IMR-90 (cell line): Measurements from ENCODE around the gene PTPRU. TPM values are rescaled to one million over a fixed set of nuclear protein-coding genes. Genes with fewer than 3 reads are reported as not detected.

Source experiments
- ATAC-seq: fragments of 200-7000 bp; cut with Tn5 transposase; 2 replicates; pipeline ENCODE4 v1.9.1; 2020; ENCODE audit warnings: low read depth, mild to moderate bottlenecking, moderate library complexity
- BruUV-seq: library from RNA; stranded (reverse); fragments of 400-500 nt; replicated peaks from 2 replicates; lab custom pipeline; 2021; lab: Mats Ljungman, UMichigan
- CTCF ChIA-PET: fragments of 300-600 bp; formaldehyde crosslinking; extraction: SDS; loops from one replicate; lab custom pipeline; 2021; ENCODE audit warnings: antibody characterized with exemption; lab: Yijun Ruan, JAX
- POLR2A ChIA-PET: fragments of 300-600 bp; sonication (Branson Sonifier 250); formaldehyde crosslinking; loops from one replicate; lab custom pipeline; 2022; ENCODE audit warnings: antibody characterized with exemption; ENCODE audit not compliant: unreplicated experiment; lab: Charles Lee
- DNase-seq: peaks from one replicate; pipeline ENCODE4 v3.0.0; 2013
- H2AFZ ChIP-seq: replicated peaks from 2 replicates; pipeline ENCODE3; 2013; ENCODE audit warnings: low read length, mild to moderate bottlenecking; ENCODE audit not compliant: poor library complexity
- H2AK5ac ChIP-seq: 2 replicates; pipeline ENCODE4 v1.6.1; 2013; ENCODE audit warnings: low read depth, low read length, inconsistent platforms
- H2AK9ac ChIP-seq: replicated peaks from 2 replicates; pipeline ENCODE3; 2013; ENCODE audit warnings: mild to moderate bottlenecking, low read depth, low read length, moderate library complexity; ENCODE audit not compliant: poor library complexity
- H2BK120ac ChIP-seq: 2 replicates; pipeline ENCODE4 v1.6.1; 2013; ENCODE audit warnings: low read depth, low read length, inconsistent platforms
- H2BK15ac ChIP-seq: 3 replicates; pipeline ENCODE4 v1.6.1; 2013; ENCODE audit warnings: low read depth, low read length, inconsistent platforms
- H2BK20ac ChIP-seq: 2 replicates; pipeline ENCODE4 v1.6.1; 2013; ENCODE audit warnings: low read depth, mild to moderate bottlenecking, inconsistent platforms, low read length, moderate library complexity
- H2BK5ac ChIP-seq: 2 replicates; pipeline ENCODE4 v1.6.1; 2013; ENCODE audit warnings: mild to moderate bottlenecking, low read depth, low read length, inconsistent platforms; ENCODE audit not compliant: poor library complexity, severe bottlenecking
- H3K14ac ChIP-seq: replicated peaks from 2 replicates; pipeline ENCODE4 v1.6.1; 2013; ENCODE audit warnings: low read depth, low read length, inconsistent platforms
- H3K18ac ChIP-seq: 2 replicates; pipeline ENCODE4 v1.6.1; 2013; ENCODE audit warnings: low read depth, low read length, control low read depth
- H3K23ac ChIP-seq: 2 replicates; pipeline ENCODE4 v1.6.1; 2013; ENCODE audit warnings: low read depth, low read length, inconsistent platforms
- H3K27ac ChIP-seq: 2 replicates; pipeline ENCODE4 v1.5.1; 2013; ENCODE audit warnings: mild to moderate bottlenecking, control low read depth, low read length; ENCODE audit not compliant: insufficient read depth
- H3K27me3 ChIP-seq: 2 replicates; pipeline ENCODE4 v1.6.1; 2013; ENCODE audit warnings: low read length; ENCODE audit not compliant: control insufficient read depth, insufficient read depth
- H3K36me3 ChIP-seq: 2 replicates; pipeline ENCODE4 v1.6.1; 2013; ENCODE audit warnings: low read length, mixed read lengths; ENCODE audit not compliant: control insufficient read depth, insufficient read depth
- H3K4ac ChIP-seq: 2 replicates; pipeline ENCODE4 v1.6.1; 2013; ENCODE audit warnings: low read depth, low read length, inconsistent platforms
- H3K4me1 ChIP-seq: 2 replicates; pipeline ENCODE4 v1.6.1; 2013; ENCODE audit warnings: low read length, mixed read lengths; ENCODE audit not compliant: control insufficient read depth, insufficient read depth
- H3K4me2 ChIP-seq: 2 replicates; pipeline ENCODE4 v1.6.1; 2013; ENCODE audit warnings: low read depth, mild to moderate bottlenecking, control low read depth, low read length, moderate library complexity
- H3K4me3 ChIP-seq: 2 replicates; pipeline ENCODE4 v1.5.1; 2013; ENCODE audit warnings: low read depth, mild to moderate bottlenecking, control low read depth, low read length, moderate library complexity; ENCODE audit not compliant: insufficient read depth
- H3K56ac ChIP-seq: 2 replicates; pipeline ENCODE4 v1.6.1; 2013; ENCODE audit warnings: low read length, inconsistent platforms; ENCODE audit not compliant: insufficient read depth; ENCODE audit errors: extremely low read depth
- H3K79me1 ChIP-seq, 2 experiments: 2 replicates each; pipeline ENCODE4 v1.6.1; 2013; ENCODE audit warnings: low read length in 2 of 2, inconsistent platforms in 1 of 2, low read depth in 1 of 2
- H3K9ac ChIP-seq: 2 replicates; pipeline ENCODE4 v1.6.1; 2013; ENCODE audit warnings: low read depth, low read length, control low read depth
- H3K9me1 ChIP-seq: 2 replicates; pipeline ENCODE4 v1.6.1; 2013; ENCODE audit warnings: low read length, inconsistent platforms; ENCODE audit not compliant: insufficient read depth
- H3K9me3 ChIP-seq: 2 replicates; pipeline ENCODE4 v1.6.1; 2013; ENCODE audit warnings: low read length; ENCODE audit not compliant: control insufficient read depth, insufficient read depth
- H4K20me1 ChIP-seq: 2 replicates; pipeline ENCODE4 v1.6.1; 2013; ENCODE audit warnings: low read length, inconsistent platforms; ENCODE audit not compliant: insufficient read depth
- H4K5ac ChIP-seq: 2 replicates; pipeline ENCODE4 v1.6.1; 2013; ENCODE audit warnings: mild to moderate bottlenecking, low read depth, low read length, control low read depth
- H4K8ac ChIP-seq, 2 experiments: 2 replicates each; pipeline ENCODE4 v1.6.1; 2013; ENCODE audit warnings: low read depth in 2 of 2, low read length in 2 of 2, control low read depth in 1 of 2, inconsistent platforms in 1 of 2
- H4K91ac ChIP-seq: 2 replicates; pipeline ENCODE4 v1.6.1; 2013; ENCODE audit warnings: low read depth, low read length, inconsistent platforms; ENCODE audit not compliant: insufficient read depth
- BHLHE40 ChIP-seq: fragments of 150-350 bp; IDR thresholded peaks from 2 replicates; pipeline ENCODE4 v1.6.1; 2016; ENCODE audit warnings: mild to moderate bottlenecking, low read depth, low read length
- CEBPB ChIP-seq: IDR thresholded peaks from 2 replicates; pipeline ENCODE4 v1.6.1; 2012; ENCODE audit warnings: low read depth, low read length, improper control_type of control experiment
- CHD1 ChIP-seq: IDR thresholded peaks from 2 replicates; pipeline ENCODE4 v1.6.1; 2012; ENCODE audit warnings: low read depth, low read length, improper control_type of control experiment
- FOS ChIP-seq: fragments of 150-350 bp; IDR thresholded peaks from 2 replicates; pipeline ENCODE4 v1.6.1; 2016; ENCODE audit warnings: low read depth, low read length
- MAFK ChIP-seq: IDR thresholded peaks from 2 replicates; pipeline ENCODE4 v1.6.1; 2012; ENCODE audit warnings: low read depth, low read length, improper control_type of control experiment
- MXI1 ChIP-seq: IDR thresholded peaks from 2 replicates; pipeline ENCODE4 v1.6.1; 2012; ENCODE audit warnings: low read depth, mild to moderate bottlenecking, low read length, moderate library complexity, borderline replicate concordance
- POLR2A ChIP-seq: IDR thresholded peaks from 2 replicates; pipeline ENCODE4 v1.6.1; 2012; ENCODE audit warnings: mild to moderate bottlenecking, low read depth, low read length
- RAD21 ChIP-seq: IDR thresholded peaks from 2 replicates; pipeline ENCODE4 v1.6.1; 2012; ENCODE audit warnings: low read length, improper control_type of control experiment
- RCOR1 ChIP-seq: IDR thresholded peaks from 2 replicates; pipeline ENCODE4 v1.6.1; 2012; ENCODE audit warnings: mild to moderate bottlenecking, low read length, improper control_type of control experiment; ENCODE audit not compliant: insufficient replicate concordance
- USF2 ChIP-seq: fragments of 150-350 bp; IDR thresholded peaks from 2 replicates; pipeline ENCODE4 v1.6.1; 2017; ENCODE audit warnings: mild to moderate bottlenecking, antibody characterized with exemption, low read length, low read depth
- WGBS, 2 experiments: methylation state at CpG; one replicate each; pipeline versions ENCODE4 v1.1.5 to v1.1.7; 2013; ENCODE audit warnings: missing lambda C conversion rate in 2 of 2; ENCODE audit not compliant: insufficient read length in 1 of 2; ENCODE audit errors: extremely low coverage in 2 of 2; 5-methylcytosine and 5-hydroxymethylcytosine counted together
- dilution Hi-C: fragments of 300-500 bp; cut with HindIII; formaldehyde crosslinking; loops from one replicate; pipeline ENCODE4 v1.14.3; 2018; ENCODE audit warnings: low sequenced_read_pairs; ENCODE audit not compliant: unreplicated experiment
- in situ Hi-C: fragments of 300-500 bp; cut with MboI; formaldehyde crosslinking; loops from 3 replicates; pipeline ENCODE4 v1.14.3; 2019; ENCODE audit warnings: low sequenced_read_pairs, inconsistent platforms, mixed read lengths
- intact Hi-C: fragments of 100-400 bp; cut with micrococcal nuclease; formaldehyde crosslinking; loops from 2 replicates; pipeline ENCODE4 v1.10.0; 2022
- polyA plus RNA-seq, 3 experiments: library from polyadenylated mRNA; depleted of rRNA; stranded (reverse); fragments of >200 nt; gene quantifications; 2 replicates each; pipeline ENCODE4 v1.2.3, GENCODE V29; 2012; ENCODE audit warnings: low replicate concordance in 1 of 3
- total RNA-seq: library from RNA; depleted of rRNA; stranded (reverse); fragments of >200 nt; gene quantifications from 2 replicates; pipeline ENCODE4 v1.2.3, GENCODE V29; 2012

PTPRU gene
- total and polyA plus RNA-seq, 2 of the 4 experiments (the other 2 are of a cell fraction) = 7.0 to 10.7 TPM

GRCh38 chr1:29258976-29259801 lies 22.9 kb downstream of the PTPRU start:
- dilution Hi-C loops (no loop called here), intact Hi-C loops (no loop called here), in situ Hi-C loops (no loop called here)
- Histone ChIP-seq H3K18ac (no peak overlapping the region; the same call in 1 of the 2 replicates), H2BK5ac (no peak overlapping the region), H3K27ac (no peak overlapping the region), H3K27me3 (no peaks in the 10 kb centered on the region), H3K4ac (no peak overlapping the region), H2BK20ac (no peak overlapping the region), H4K8ac (no peak overlapping the region; a peak in 1 of 4 replicates), H3K4me1 (peaks cover 8% of the 10 kb centered on the region; the same call in 1 of the 2 replicates), H2BK15ac (no peak overlapping the region), H4K20me1 (no peaks in the 10 kb centered on the region; the same call in 1 of the 2 replicates), H4K5ac (no peak overlapping the region), H3K14ac (no peak overlapping the region), H3K9ac (peak overlapping the region; percentile 41; the same call in 1 of the 2 replicates), H2AK5ac (no peak overlapping the region), H2AK9ac (no peak overlapping the region), H2AFZ (peak overlapping the region; percentile 90), H3K79me1 (no peaks in the 10 kb centered on the region; a peak in 1 of 4 replicates), H2BK120ac (no peak overlapping the region), H3K9me1 (0 out of 2 replicates have a peak, but pooled peaks cover 8% of the 10 kb centered on the region), H3K4me2 (peak overlapping the region; percentile 79), H3K56ac (no peak overlapping the region), H3K23ac (no peak overlapping the region), H4K91ac (no peak overlapping the region), H3K9me3 (no peaks in the 10 kb centered on the region), H3K36me3 (no peaks in the 10 kb centered on the region), H3K4me3 (peak overlapping the region; percentile 57)
- TF ChIP-seq FOS = no peak
- no peak for TF ChIP-seq MAFK
- TF ChIP-seq BHLHE40 = no peak
- no peak for TF ChIP-seq CHD1
- no peak for TF ChIP-seq RCOR1
- TF ChIP-seq CEBPB = no peak
- no peak for TF ChIP-seq USF2
- no peak for TF ChIP-seq MXI1
- no peak for TF ChIP-seq POLR2A
- TF ChIP-seq RAD21 = no peak
- ChIA-PET CTCF (no interaction called here), POLR2A (interaction anchor here (1.3 kb wide), 1 partner anchor 19 kb away, joined by 3 read pairs; no protein-coding TSS in a partner anchor)
- no TSS peak for BruUV-seq
- DNase-seq = no peak
- peak; percentile 41 for ATAC-seq
- WGBS, 2 experiments = 34% methylated on average over 7 of the region's 38 CpGs; no CpG with 5 or more reads in 1 of the 2 experiments
